Stimulated activated CD8-positive, alpha-beta memory T cell treated with anti-CD3 and anti-CD28 coated beads, Interleukin-15, amount 100 ng/mL, for 48 hours (primary cell): ENCODE results near the gene ROBO1.
"Not testable (repeated sequence)": the region's sequence is repeated elsewhere in the genome, so short reads cannot be mapped to it uniquely, and the experiment has no call there.

Source experiments
- DNase-seq, 2 donors: peaks; one replicate each; pipeline ENCODE4 v3.0.0-alpha.2; 2020; ENCODE audit warnings: low read depth in 2 of 2

The ROBO1 gene

DNA sequence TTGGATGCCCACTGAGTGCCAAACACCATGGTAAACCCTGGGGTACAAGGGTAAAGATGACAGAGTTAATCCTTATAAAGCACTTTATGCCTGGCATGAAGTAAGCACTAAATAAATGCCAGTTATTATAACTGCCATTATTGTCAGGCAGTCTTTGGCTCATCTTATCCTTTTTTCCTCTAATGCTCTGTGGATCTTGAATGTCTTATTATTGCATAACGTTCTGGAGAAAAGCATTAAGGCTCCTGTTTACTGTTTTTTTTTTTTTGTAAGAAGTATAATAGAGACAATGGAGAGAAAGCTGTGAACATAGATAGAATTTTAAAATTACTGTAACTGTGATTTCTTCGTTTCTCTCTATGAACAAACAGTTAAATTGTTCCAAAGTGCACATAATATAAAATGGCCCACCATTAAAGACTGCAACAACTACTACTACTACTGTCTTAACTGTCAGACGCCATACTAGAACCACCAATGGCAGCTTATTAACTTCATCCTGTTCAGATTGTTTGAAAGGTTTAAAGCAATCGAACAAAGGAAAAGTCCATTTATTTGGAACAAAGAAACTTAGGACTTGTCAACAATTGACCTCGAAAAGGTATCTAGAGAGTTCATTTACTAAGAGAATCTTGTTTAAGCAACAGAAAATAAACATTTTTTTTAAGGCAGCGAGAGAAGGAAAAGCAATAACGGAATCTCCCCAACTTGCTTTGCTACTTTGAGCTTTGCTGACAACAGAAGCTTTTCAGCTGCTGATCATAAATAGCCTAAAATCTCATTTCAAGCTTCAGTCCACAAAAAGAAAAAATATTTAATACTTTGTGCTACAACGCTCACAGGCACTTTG is 520.7 kb downstream of the ROBO1 start:
- DNase-seq: no peak

DNA sequence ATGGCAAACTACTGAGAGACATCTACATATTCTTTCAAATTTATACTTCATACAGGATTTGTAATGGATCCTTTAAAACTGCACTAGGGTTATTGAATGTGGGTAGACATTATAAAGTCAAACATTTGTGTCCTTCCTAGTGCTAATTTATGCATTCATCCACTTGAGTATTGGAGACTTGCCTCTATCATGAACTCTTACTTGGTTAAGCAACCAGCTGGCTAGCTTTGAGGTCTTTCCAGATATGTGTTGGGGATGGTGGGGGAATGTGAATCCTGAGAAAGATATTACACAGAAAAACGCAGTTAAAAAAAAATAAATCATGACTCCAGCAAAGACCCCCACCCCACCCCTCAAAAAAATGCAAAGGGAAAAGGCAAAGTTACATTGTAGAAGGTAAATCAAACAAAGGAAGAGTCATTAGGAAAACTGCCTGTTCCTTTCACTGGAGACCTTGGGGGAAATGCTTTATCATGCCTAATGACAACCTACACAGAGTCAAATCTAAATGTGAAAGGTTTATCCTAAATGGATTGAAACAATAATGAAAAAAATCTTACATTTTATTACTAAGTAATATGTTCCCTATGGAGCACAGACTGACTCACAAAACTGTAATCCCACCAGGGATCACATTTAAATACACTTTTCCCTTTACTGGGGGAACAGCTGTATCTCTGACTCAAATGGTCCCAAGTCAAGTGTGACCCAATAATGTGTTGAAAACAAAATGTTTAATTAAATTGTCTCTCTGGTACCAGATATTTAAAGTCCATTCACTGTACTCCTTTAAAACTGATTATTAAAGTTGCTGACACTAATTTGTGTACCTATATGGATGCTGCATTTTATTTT is 522.3 kb downstream of the ROBO1 start:
- no peak for DNase-seq

DNA sequence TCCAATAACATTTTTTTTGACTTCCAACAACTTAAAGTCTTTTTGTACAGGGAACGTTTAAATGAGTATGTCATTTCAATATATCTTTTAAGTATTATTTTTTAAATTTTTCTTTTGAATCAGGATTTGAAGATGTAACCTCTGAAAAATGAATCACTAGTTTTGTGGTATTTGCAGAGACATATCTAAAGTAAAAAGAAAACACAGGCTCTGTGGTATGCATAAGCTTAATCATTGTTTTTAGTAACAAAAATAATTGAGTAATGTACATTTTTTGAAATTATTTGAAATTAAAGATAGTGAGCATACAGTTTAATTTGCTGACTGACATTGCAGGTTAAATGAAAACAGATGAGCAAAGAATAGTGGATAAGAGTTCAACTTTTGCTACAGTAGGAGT is 531.3 kb downstream of the ROBO1 start:
- DNase-seq: no peak

DNA sequence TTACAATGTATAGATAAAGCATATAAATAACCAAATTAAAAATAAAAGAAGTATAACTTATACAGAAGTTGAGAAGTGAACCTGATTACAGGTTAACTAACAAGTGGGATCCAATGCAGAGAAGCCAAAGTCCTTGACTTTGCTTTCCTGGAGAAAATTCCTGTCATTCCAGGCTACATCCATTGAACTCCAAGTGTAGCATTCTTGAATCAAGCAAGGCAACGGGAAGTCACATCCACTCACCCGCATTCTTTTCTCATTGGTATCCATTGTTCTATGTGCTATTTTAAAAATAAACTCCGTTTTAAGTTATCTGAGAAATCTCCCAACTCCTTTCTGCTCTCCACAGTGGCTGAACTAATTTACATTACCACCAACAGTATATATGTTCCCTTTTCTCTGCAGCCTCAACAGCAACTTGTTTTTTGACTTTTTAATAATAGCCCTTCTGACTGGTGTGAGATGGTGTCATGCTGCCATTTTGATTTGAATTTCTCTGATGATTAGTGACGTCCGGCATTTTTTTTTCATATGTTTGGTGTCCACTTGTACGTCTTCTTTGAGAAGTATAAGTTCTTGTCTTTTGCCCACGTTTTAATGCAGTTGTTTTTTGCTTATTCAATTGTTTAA is 534.3 kb downstream of the ROBO1 start:
- no peak for DNase-seq

DNA sequence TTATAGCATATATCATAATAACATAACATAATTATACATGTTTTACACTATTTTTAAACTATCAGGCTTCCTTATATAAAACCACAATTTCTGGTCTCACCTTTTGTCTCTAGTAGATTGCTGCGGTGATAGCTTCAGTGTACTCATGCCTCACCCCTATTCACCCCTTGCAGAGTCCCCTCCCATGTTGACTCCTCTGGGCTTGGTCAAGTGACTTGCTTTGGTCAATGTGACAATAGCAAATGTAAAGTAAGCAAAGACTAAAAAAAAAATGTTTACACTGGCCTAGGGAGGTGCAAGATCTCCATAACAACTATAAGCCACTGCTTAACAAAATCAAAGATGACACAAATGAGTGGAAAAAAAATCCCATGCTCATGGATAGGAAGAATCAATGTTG is 537.5 kb downstream of the ROBO1 start:
- no peak for DNase-seq

DNA sequence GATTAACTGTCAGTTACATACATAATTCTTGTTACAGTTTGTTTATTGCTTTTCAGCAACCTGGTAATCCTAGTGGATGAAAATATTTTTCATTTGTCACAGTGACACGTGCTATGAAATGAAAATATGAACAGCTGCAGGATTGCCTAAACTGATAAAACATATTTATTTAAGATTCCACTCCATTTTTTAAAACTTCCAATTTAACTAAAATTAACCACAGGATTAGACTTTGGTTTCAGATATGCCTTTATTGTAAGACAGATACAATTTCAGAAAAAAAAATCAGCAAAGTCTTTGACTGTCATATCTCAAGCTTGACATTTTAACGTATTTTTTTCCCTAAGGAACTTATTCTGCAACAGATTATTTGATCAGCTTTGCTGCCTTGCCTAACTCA is 550.7 kb downstream of the ROBO1 start:
- no peak for DNase-seq

DNA sequence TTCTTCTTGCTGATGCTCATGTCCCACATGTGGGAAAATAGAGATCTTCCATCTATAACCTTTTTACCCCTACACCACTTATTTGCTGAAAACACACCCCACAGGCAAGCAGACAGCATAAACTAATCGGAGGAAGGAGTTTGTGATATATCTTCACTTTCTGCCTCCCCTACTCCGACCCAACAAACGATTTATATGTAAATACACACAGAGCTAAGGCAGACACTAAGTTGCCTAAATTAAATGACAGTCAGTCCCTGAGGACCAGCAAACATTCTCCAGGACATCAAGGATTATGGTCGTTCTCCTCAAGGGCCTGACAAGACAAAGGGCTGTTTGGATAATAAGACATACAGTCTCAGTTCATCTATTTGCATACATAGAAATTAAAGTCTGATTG is 552.5 kb downstream of the ROBO1 start:
- no peak for DNase-seq

DNA sequence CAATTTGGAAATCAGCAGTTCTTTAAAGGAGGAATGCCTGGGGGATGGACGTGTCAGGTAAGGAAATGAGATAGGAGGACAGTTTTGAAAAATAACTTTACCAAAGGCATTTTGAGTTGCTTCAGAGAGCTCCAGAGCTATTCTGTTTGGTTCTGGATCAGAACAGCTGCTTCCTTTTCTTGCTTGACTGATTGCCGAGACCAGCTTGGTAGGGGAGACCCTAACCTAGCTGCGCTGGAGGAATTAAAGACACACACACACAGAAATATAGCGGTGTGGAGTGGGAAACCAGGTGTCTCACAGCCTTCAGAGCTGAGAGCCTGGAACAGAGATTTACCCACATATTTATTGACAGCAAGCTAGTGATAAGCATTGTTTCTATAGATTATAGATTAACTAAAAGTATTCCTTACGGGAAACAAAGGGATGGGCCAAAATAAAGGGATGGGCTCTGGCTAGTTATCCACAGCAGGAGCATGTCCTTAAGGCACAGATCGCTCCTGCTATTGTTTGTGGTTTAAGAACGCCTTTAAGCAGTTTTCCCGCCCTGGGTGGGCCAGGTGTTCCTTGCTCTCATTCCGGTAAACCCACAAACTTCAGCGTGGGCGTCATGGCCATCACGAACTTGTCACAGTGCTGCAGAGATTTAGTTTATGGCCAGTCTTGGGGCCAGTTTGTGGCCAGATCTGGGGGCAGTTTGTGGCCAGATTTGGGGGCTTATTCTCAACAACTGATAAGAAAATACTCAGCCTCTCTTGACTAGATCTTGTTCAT is 556.0 kb downstream of the ROBO1 start:
- DNase-seq: no peak

DNA sequence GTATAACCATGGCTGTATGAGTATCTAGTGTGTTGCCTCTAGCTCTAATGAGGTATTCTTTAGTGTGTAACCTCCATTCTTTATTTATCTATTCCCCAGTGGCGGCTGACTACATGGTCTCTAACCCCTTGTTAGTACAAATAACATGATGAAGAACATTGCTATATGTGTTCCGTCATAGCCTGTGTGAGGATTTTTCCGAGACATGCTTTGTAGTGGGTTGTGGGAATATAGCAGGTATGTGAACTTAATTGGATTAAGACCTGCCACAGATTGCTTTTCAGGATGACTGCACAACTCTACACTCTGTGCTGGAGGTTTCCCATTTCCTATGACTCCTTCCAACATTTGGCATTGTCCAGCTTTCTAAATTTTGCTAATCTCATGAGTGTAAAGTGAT is 563.4 kb downstream of the ROBO1 start:
- no peak for DNase-seq

DNA sequence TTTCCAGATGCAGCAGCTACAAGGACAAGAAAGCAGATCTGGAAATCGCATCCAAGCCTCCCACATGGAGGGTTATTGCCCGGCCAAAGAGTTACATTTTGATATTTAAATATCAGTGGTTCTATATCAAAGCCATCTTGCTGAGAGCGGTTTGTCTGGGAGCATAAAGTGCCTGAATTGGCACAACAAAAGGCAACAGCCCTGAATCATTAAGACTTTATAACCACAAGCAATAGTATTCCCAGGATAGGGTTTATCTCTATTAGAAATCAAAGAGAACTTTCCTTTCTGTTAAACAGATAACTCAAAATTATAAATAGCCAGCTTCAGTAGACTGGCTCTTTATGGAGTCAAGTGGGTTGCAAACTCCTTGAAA is 564.7 kb downstream of the ROBO1 start:
- no peak for DNase-seq

DNA sequence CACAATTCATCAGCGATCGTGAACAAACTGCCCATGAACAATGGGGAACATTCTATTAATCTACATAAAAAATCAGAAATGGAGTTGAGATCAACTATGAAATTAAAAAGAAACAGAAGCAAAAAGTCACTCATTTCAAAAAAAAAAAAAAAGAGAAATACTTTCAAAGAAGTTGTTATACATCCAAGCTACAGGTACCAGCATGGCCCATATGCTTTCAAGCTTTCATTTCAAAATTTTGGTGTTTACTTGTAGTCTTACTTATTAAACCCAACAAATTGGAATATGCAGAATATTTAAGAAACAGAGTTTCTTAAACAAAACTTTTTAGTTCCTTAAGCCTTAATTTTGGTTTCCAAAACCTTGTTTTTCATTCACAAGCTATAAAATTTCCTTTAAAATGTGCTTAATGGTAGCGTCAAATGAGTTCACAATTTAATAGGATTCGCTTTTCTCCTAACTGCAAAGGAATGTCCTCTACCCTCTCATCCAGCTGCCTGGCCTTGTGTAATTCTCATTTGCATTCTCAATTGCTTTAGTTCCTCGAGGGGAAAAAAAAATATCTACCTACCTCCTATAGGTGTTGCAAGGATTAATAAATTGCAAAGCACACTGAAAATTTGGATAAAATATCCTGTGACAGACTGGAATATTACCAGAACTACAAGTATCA is 565.2 kb downstream of the ROBO1 start:
- DNase-seq: no peak

DNA sequence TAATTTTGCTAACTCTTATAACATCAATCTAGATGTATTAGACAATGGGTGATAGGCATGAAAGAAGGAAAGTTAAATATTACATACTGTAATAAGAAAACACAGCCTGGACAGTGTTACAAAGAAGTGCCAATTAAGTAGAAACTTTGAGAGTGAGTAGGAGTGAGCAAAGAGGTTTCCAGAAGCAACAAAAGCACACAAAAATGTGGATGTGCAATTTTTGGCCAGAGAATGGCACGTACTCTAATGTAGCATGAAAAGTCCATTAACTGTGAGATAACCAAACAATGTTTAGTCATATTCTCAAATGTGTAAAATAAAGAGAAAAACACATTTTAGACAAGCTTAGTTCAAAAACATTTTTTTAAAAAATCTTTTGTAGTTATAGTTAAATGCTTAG is 567.3 kb downstream of the ROBO1 start:
- no peak for DNase-seq

DNA sequence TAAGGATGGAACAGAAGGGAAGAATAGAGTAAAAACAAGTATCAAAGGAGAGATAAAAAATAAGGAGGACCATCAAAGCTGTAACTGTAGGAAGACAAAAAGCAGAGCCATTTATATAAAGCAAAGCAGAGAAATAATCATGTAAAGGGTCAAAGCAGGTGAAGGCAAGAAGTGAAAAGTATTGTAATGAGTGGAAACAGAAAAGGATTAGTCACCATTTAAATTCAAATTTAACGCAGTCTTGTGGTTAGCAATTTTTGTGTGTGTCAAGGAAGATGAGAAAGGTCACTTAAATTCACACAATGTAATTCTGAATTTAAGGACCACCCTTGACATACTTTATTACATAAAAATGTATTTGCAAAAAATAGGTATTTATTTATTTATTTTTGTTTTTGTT is 567.8 kb downstream of the ROBO1 start:
- DNase-seq: no peak

DNA sequence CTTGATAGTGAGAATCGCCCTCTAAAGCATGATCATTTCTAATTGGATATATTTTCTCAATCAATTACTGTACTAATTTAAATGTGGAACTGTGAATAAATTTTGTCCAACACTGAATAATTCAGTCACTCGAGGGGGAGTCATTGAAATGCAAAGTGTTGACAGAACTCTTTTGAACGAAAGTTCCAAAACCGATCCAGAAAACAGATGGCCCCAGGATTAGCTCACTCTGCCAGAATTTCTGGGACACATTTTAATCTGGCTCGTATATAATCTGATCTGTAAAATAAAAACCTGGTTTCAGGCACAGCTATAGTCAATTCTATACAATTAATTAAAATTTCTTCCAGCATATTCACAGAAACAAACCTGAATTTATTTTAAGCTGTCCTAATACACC is 580.4 kb downstream of the ROBO1 start:
- DNase-seq: no peak

DNA sequence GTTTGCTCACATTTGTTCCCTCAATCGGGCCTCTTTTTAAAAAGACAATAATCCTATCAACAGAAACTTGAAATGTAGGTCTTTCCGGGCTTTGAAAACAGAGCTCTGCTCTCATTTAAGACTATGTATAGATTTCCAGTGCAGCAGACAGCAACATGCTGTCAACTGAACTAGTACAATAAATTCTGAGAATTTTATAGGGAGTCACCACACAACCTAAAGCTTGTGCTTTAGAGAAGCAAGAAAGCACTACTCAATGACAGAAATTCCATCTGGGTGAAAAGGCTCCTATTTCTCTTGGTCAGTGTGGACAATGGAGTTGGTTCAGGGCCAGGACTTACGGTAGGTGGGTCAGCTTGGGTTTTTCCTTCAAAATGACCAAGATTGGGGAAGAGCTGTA is 583.5 kb downstream of the ROBO1 start:
- no peak for DNase-seq

DNA sequence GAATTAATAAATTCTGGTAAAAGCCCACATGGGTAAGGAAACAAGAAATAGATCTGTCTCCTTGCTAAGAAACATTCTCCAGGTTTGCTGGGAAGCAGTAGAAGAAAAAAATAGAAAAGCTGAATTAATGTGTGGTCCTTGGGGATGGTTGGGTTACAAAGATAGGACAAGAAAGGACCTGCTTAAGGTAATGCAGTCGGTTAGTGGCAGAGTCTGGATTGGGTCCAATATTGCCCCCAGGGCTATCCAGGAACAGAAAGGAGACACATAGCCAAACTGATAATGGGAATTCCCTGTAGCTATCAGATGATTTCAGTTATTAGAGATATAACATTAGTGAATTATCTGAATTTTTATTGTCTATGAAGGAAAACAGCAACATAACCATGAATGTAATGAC is 584.3 kb downstream of the ROBO1 start:
- no peak for DNase-seq

DNA sequence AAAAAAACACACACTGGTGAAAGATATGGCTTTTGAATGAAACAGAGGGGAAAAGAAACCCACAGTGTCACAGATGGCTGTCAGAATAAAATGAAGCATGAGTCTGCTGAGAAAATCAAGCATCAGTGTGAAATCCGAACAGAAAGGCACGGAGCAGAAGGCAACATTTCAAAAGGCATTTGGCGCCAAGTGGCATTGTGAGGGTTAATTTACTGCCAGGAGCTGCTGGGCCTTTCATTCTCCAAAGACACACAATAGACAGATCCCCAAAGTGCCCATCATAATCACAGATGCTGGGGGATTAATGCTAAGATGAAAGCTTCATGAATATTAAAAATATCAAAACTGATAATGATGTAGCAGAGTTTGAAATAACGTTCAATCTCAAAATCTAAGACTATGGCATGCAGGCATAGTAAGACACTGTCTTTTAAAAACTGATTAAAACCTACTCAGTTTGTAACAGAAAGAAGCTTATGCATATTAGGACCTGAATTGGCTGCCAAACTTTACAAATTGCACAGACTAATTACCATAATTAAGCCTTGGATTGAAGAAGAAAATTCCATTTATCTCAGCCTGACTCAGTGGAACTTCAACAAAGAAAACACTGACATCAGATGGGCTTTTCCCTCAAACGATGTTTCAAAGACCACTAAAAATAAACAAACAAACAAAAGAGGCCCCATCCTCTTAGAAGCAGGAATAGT is 589.2 kb downstream of the ROBO1 start:
- DNase-seq: no peak

DNA sequence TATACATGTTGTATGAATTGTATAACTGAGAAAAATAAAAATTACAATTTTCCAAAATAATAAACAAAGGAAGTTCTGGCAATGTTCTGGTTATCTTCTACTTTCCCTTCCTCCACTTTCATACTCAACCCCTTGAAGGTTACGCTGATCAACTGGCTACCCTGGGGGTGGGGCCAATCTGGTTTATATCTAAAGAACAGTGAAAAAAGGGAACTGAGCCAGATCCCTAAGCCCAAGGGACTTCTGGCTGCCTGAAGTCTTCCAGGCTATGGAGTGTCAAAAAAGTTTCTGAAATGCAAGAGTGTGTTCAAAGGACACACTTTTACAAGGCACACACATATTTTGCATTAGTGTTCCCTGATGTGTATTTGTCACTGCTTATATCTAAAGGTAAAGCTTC is 591.9 kb downstream of the ROBO1 start:
- no peak for DNase-seq

DNA sequence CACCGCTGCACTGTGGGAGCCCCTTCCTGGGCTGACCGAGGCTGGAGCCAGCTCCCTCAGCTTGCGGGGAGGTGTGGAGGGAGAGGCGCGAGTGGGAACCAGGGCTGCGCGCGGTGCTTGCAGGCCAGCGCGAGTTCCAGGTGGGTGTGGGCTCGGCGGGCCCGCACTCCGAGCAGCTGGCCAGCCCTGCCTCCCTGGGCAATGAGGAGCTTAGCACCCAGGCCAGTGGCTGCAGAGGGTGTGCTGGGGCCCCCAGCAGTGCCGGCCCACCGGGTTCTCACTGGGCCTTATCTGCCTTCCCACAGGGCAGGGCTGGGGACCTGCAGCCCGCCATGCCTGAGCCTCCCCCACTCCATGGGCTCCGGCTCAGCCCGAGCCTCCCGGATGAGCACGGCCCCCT is 594.5 kb downstream of the ROBO1 start:
- DNase-seq: not testable (repeated sequence)

DNA sequence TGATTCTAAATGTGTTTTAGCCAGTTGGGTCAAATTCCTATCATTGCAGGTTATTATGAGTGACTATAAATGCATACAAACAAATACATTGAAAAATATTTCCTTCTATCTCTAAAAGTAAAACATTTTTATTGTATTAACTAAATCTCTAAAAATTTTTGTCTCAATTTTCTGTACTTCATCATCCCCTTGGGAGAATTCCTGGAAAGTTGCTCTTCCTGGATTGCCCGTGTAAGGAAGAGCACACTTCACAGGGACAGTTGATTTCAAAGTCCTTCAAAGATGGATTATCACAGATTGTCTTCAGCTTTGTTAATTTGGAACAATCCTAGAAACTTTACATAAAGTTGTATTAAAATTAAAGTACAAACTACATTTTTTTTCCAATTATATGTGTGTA is 595.6 kb downstream of the ROBO1 start:
- DNase-seq: no peak

DNA sequence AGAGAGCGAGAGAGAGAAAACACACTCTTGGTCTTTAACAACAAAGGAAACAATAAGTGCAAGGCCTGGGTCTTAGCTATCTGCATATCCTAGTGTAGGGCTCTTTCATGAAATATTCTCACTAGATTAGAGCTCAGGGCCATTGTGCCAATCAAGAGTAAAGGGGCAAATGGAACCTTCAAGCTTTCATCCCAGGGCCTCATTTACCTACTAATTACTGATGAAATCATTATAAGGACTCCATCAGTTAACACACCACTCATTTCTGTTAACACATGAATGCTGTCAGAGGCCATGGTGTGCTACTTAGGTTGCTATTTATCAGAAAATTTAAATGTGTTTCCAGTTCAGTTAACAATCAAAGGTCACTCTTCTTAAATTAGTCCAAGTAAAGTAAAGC is 597.8 kb downstream of the ROBO1 start:
- no peak for DNase-seq
